WTC11 (cell line): ENCODE measurements around the gene CLUH. TPM values are rescaled to one million over a fixed set of nuclear protein-coding genes. Genes with fewer than 3 reads are reported as not detected.

Source experiments
- ATAC-seq: fragments of 200-7000 bp; cut with Tn5 transposase; 2 replicates; pipeline ENCODE4 v1.10.0; 2021; ENCODE audit warnings: mild to moderate bottlenecking, moderate library complexity
- CTCF ChIA-PET: fragments of 300-600 bp; sonication (Branson Sonifier 250); formaldehyde crosslinking; loops from one replicate; lab custom pipeline; 2021; ENCODE audit warnings: antibody characterized with exemption; lab: Charles Lee
- POLR2A ChIA-PET: fragments of 350-600 bp; sonication (Branson Sonifier 250); formaldehyde crosslinking; loops from one replicate; lab custom pipeline; 2021; ENCODE audit warnings: antibody characterized with exemption; lab: Charles Lee
- DNase-seq: peaks from one replicate; pipeline ENCODE4 v3.0.0; 2021; ENCODE audit warnings: low spot score
- H3K27ac Mint-ChIP-seq: 2 replicates; pipeline ENCODE4 v1.8.0; 2021; ENCODE audit warnings: mixed read lengths
- H3K27me3 Mint-ChIP-seq: 2 replicates; pipeline ENCODE4 v1.8.0; 2021; ENCODE audit warnings: low read depth, mild to moderate bottlenecking, moderate library complexity, mixed read lengths
- H3K36me3 Mint-ChIP-seq: 2 replicates; pipeline ENCODE4 v1.8.0; 2021; ENCODE audit warnings: mixed read lengths
- H3K4me1 Mint-ChIP-seq: 2 replicates; pipeline ENCODE4 v1.8.0; 2022; ENCODE audit warnings: mixed read lengths
- H3K4me3 Mint-ChIP-seq: 2 replicates; pipeline ENCODE4 v1.8.0; 2021; ENCODE audit warnings: mild to moderate bottlenecking, moderate library complexity, mixed read lengths
- H3K9me3 Mint-ChIP-seq: 2 replicates; pipeline ENCODE4 v1.8.0; 2021; ENCODE audit warnings: mixed read lengths
- ATF1 ChIP-seq: sonication (generic); formaldehyde crosslinking; IDR thresholded peaks from 2 replicates; pipeline ENCODE4 v1.8.1; 2023; ENCODE audit warnings: mild to moderate bottlenecking, moderate library complexity, missing genetic modification reagents
- EMX1 ChIP-seq: fragments of 250-450 bp; sonication (Bioruptor Pico); IDR thresholded peaks from 2 replicates; pipeline ENCODE4 v1.8.0; 2021; ENCODE audit warnings: mild to moderate bottlenecking
- FOXK1 ChIP-seq: sonication (generic); formaldehyde crosslinking; IDR thresholded peaks from 2 replicates; pipeline ENCODE4 v1.8.0; 2022; ENCODE audit warnings: mild to moderate bottlenecking, moderate library complexity, missing genetic modification reagents
- GRHL2 ChIP-seq: fragments of 250-450 bp; sonication (Bioruptor Pico); IDR thresholded peaks from 2 replicates; pipeline ENCODE4 v1.8.0; 2022; ENCODE audit warnings: mild to moderate bottlenecking, moderate library complexity; ENCODE audit not compliant: insufficient replicate concordance, severe bottlenecking
- MXD4 ChIP-seq: fragments of 250-450 bp; sonication (Bioruptor Pico); IDR thresholded peaks from 2 replicates; pipeline ENCODE4 v1.8.0; 2021; ENCODE audit warnings: mild to moderate bottlenecking, moderate library complexity, borderline replicate concordance
- MYBL2 ChIP-seq: sonication (generic); formaldehyde crosslinking; IDR thresholded peaks from 2 replicates; pipeline ENCODE4 v1.8.1; 2023; ENCODE audit warnings: mild to moderate bottlenecking, moderate library complexity, missing genetic modification reagents
- NFATC4 ChIP-seq: fragments of 250-450 bp; sonication (Bioruptor Pico); IDR thresholded peaks from 2 replicates; pipeline ENCODE4 v1.9.0; 2021; ENCODE audit warnings: mild to moderate bottlenecking
- NFYB ChIP-seq: sonication (generic); formaldehyde crosslinking; conservative IDR thresholded peaks from 2 replicates; pipeline ENCODE4 v1.8.0; 2022; ENCODE audit warnings: low read depth, missing genetic modification reagents
- PRRX2 ChIP-seq: fragments of 250-450 bp; sonication (Bioruptor Pico); IDR thresholded peaks from 2 replicates; pipeline ENCODE4 v1.8.0; 2021; ENCODE audit warnings: mild to moderate bottlenecking
- RELA ChIP-seq: sonication (generic); formaldehyde crosslinking; IDR thresholded peaks from 2 replicates; pipeline ENCODE4 v1.8.1; 2022; ENCODE audit warnings: missing genetic modification reagents, mild to moderate bottlenecking, borderline replicate concordance
- ZNF121 ChIP-seq: sonication (generic); formaldehyde crosslinking; IDR thresholded peaks from 2 replicates; pipeline ENCODE4 v1.8.0; 2023; ENCODE audit warnings: missing genetic modification reagents
- ZNF232 ChIP-seq: sonication (generic); formaldehyde crosslinking; IDR thresholded peaks from 2 replicates; pipeline ENCODE4 v1.8.0; 2022; ENCODE audit warnings: mild to moderate bottlenecking, missing genetic modification reagents
- ZNF396 ChIP-seq: fragments of 250-450 bp; sonication (Bioruptor Pico); IDR thresholded peaks from 2 replicates; pipeline ENCODE4 v1.8.0; 2021; ENCODE audit warnings: mild to moderate bottlenecking, moderate library complexity, borderline replicate concordance
- total RNA-seq: library from RNA; stranded (reverse); gene quantifications from 3 replicates; pipeline ENCODE4 v1.2.3, GENCODE V29; 2021
- TF ChIP-seq, protein P1 (sequence below): sonication (generic); formaldehyde crosslinking; IDR thresholded peaks from 2 replicates; pipeline ENCODE4 v1.8.0; 2022; ENCODE audit warnings: mild to moderate bottlenecking, missing genetic modification reagents
- TF ChIP-seq, protein P2 (sequence below): sonication (generic); formaldehyde crosslinking; IDR thresholded peaks from 2 replicates; pipeline ENCODE4 v1.8.1; 2023; ENCODE audit warnings: mild to moderate bottlenecking, missing genetic modification reagents, moderate library complexity
- TF ChIP-seq, protein P3 (sequence below): sonication (generic); formaldehyde crosslinking; IDR thresholded peaks from 2 replicates; pipeline ENCODE4 v1.8.1; 2023; ENCODE audit warnings: mild to moderate bottlenecking, missing genetic modification reagents, moderate library complexity
- TF ChIP-seq, protein P4 (sequence below): fragments of 250-450 bp; sonication (Bioruptor Pico); IDR thresholded peaks from 2 replicates; pipeline ENCODE4 v1.8.0; 2021; ENCODE audit warnings: mild to moderate bottlenecking
- TF ChIP-seq, protein P5 (sequence below): sonication (generic); formaldehyde crosslinking; IDR thresholded peaks from 2 replicates; pipeline ENCODE4 v1.8.1; 2022; ENCODE audit warnings: mild to moderate bottlenecking, moderate library complexity, missing genetic modification reagents
- TF ChIP-seq, protein P6 (sequence below): sonication (generic); formaldehyde crosslinking; IDR thresholded peaks from 2 replicates; pipeline ENCODE4 v1.8.1; 2023; ENCODE audit warnings: mild to moderate bottlenecking, missing genetic modification reagents

Gene CLUH
- total RNA-seq, 1 experiment from 2014 or later, result 105 TPM

GRCh38 chr17:2687074-2687418 is 24.5 kb downstream of the CLUH start:
- no peak for DNase-seq
- no peak overlapping the region for H3K4me3 Mint-ChIP-seq
- no peak for ATAC-seq
- peaks cover 5% of the 10 kb centered on the region for H3K4me1 Mint-ChIP-seq
- peaks cover 12% of the 10 kb centered on the region for H3K36me3 Mint-ChIP-seq
- CTCF ChIA-PET, result interaction anchor here (0.9 to 3.1 kb wide), 5 partner anchors 16 to 304 kb away, joined by 3 to 14 read pairs (median 5); no protein-coding TSS in a partner anchor
- peak overlapping the region; percentile 78; the same call in 1 of the 2 replicates for H3K27ac Mint-ChIP-seq
- no peak for TF ChIP-seq MYBL2 (CRISPR knock-in tag)
- TF ChIP-seq ATF1 (CRISPR knock-in tag), result no peak
- no peak for TF ChIP-seq FOXK1
- TF ChIP-seq, protein P1, sequence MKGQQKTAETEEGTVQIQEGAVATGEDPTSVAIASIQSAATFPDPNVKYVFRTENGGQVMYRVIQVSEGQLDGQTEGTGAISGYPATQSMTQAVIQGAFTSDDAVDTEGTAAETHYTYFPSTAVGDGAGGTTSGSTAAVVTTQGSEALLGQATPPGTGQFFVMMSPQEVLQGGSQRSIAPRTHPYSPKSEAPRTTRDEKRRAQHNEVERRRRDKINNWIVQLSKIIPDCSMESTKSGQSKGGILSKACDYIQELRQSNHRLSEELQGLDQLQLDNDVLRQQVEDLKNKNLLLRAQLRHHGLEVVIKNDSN, result no peak
- TF ChIP-seq, protein P2, sequence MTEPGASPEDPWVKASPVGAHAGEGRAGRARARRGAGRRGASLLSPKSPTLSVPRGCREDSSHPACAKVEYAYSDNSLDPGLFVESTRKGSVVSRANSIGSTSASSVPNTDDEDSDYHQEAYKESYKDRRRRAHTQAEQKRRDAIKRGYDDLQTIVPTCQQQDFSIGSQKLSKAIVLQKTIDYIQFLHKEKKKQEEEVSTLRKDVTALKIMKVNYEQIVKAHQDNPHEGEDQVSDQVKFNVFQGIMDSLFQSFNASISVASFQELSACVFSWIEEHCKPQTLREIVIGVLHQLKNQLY (CRISPR knock-in tag), result no peak
- TF ChIP-seq NFATC4 (CRISPR knock-in tag), result no peak
- no peak for TF ChIP-seq ZNF396 (CRISPR knock-in tag)
- TF ChIP-seq, protein P3, sequence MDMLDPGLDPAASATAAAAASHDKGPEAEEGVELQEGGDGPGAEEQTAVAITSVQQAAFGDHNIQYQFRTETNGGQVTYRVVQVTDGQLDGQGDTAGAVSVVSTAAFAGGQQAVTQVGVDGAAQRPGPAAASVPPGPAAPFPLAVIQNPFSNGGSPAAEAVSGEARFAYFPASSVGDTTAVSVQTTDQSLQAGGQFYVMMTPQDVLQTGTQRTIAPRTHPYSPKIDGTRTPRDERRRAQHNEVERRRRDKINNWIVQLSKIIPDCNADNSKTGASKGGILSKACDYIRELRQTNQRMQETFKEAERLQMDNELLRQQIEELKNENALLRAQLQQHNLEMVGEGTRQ (CRISPR knock-in tag), result no peak
- 0 out of 2 replicates have a peak, but pooled peaks have one; percentile 6 for TF ChIP-seq EMX1 (CRISPR knock-in tag)
- TF ChIP-seq, protein P4, sequence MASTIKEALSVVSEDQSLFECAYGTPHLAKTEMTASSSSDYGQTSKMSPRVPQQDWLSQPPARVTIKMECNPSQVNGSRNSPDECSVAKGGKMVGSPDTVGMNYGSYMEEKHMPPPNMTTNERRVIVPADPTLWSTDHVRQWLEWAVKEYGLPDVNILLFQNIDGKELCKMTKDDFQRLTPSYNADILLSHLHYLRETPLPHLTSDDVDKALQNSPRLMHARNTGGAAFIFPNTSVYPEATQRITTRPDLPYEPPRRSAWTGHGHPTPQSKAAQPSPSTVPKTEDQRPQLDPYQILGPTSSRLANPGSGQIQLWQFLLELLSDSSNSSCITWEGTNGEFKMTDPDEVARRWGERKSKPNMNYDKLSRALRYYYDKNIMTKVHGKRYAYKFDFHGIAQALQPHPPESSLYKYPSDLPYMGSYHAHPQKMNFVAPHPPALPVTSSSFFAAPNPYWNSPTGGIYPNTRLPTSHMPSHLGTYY (CRISPR knock-in tag), result 0 out of 2 replicates have a peak, but pooled peaks have one; percentile 52
- TF ChIP-seq GRHL2 (CRISPR knock-in tag), result no peak
- TF ChIP-seq, protein P5, sequence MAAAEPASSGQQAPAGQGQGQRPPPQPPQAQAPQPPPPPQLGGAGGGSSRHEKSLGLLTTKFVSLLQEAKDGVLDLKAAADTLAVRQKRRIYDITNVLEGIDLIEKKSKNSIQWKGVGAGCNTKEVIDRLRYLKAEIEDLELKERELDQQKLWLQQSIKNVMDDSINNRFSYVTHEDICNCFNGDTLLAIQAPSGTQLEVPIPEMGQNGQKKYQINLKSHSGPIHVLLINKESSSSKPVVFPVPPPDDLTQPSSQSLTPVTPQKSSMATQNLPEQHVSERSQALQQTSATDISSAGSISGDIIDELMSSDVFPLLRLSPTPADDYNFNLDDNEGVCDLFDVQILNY (CRISPR knock-in tag), result no peak
- POLR2A ChIA-PET, result interaction anchor here (1.0 kb wide), 1 partner anchor 294 kb away, joined by 3 read pairs; no protein-coding TSS in a partner anchor
- H3K9me3 Mint-ChIP-seq, result no peaks in the 10 kb centered on the region
- H3K27me3 Mint-ChIP-seq, result no peaks in the 10 kb centered on the region

- H3K27ac Mint-ChIP-seq, result peak overlapping the region; percentile 72; the same call in 1 of the 2 replicates
- H3K9me3 Mint-ChIP-seq, result no peaks in the 10 kb centered on the region
- no peak for DNase-seq
- peak; percentile 24 for ATAC-seq
- CTCF ChIA-PET, result interaction anchor here (0.6 to 3.1 kb wide), 6 partner anchors 66 to 333 kb away, joined by 3 to 14 read pairs (median 6); no protein-coding TSS in a partner anchor
- H3K4me1 Mint-ChIP-seq, result peaks cover 5% of the 10 kb centered on the region
- no peaks in the 10 kb centered on the region for H3K27me3 Mint-ChIP-seq
- TF ChIP-seq ZNF232 (no peak), EMX1 (CRISPR knock-in tag) (no peak), MXD4 (CRISPR knock-in tag) (no peak), PRRX2 (CRISPR knock-in tag) (no peak), ZNF121 (CRISPR knock-in tag) (peak; percentile 54), FOXK1 (no peak), RELA (CRISPR knock-in tag) (no peak), NFYB (CRISPR knock-in tag) (no peak)
- TF ChIP-seq, protein P6, sequence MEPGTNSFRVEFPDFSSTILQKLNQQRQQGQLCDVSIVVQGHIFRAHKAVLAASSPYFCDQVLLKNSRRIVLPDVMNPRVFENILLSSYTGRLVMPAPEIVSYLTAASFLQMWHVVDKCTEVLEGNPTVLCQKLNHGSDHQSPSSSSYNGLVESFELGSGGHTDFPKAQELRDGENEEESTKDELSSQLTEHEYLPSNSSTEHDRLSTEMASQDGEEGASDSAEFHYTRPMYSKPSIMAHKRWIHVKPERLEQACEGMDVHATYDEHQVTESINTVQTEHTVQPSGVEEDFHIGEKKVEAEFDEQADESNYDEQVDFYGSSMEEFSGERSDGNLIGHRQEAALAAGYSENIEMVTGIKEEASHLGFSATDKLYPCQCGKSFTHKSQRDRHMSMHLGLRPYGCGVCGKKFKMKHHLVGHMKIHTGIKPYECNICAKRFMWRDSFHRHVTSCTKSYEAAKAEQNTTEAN (CRISPR knock-in tag), result no peak
- peaks cover 24% of the 10 kb centered on the region for H3K36me3 Mint-ChIP-seq
- H3K4me3 Mint-ChIP-seq, result no peak overlapping the region
- POLR2A ChIA-PET, result interaction anchor here (0.7 kb wide), 2 partner anchors 21 to 94 kb away, joined by 3 to 4 read pairs; no protein-coding TSS in a partner anchor
Measured at GRCh38 chr17:2685696-2686095, 25.9 kb downstream of the CLUH start.
